ENCODE data around the gene CYP27A1. TPM values are rescaled to one million over a fixed set of nuclear protein-coding genes. Genes with fewer than 3 reads are reported as not detected.

CYP27A1 gene
- total RNA-seq, 1 donor from 2014 or later = 53.1 TPM

GRCh38 chr2:218798767-218799504 is 17.0 kb downstream of the CYP27A1 start:
- Histone ChIP-seq H3K4me1 (no peaks in the 10 kb centered on the region), H3K27me3 (no peaks in the 10 kb centered on the region), H3K4me3 (no peak overlapping the region), H3K9me3 (no peaks in the 10 kb centered on the region), H3K27ac (no peak overlapping the region), H3K36me3 (no peaks in the 10 kb centered on the region)
- no peak for TF ChIP-seq CTCF (IDR thresholded peaks at IDR 0.05)
- intact Hi-C loops (cut with DNase I) = no loop called here
- DNase-seq (ENCODE audit: low spot score in 2 of 2) = peak in 1 of 2 donors; percentile 31

DNA sequence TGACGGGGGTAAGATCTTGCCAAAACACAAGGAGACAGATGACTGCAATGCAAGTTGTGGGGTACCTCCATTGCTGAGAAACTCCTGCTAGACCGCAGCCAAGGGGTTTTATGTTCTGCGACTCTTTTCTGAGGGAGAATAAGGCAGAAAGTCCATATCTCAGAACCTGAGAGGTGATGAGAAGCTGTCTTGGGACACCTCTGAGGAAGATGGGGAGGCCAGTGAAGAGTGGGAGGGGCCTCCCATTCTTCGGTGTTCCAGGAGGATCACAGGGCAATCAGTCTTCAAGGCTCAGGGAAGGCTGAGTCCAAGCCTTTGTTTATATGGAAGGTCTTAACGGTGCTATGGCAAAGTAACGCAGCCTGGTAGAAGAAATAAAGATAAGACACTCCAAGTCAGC is 18.0 kb downstream of the CYP27A1 start:
- TF ChIP-seq CTCF (IDR thresholded peaks at IDR 0.05) = no peak
- Histone ChIP-seq H3K9me3 (no peaks in the 10 kb centered on the region), H3K4me3 (no peak overlapping the region), H3K4me1 (no peaks in the 10 kb centered on the region), H3K36me3 (no peaks in the 10 kb centered on the region), H3K27ac (no peak overlapping the region), H3K27me3 (no peaks in the 10 kb centered on the region)
- intact Hi-C loops (cut with DNase I) = no loop called here
- no peak for DNase-seq (ENCODE audit: low spot score in 2 of 2)

GRCh38 chr2:218802386-218802994 is 20.5 kb downstream of the CYP27A1 start:
- DNase-seq (ENCODE audit: low spot score in 2 of 2) = no peak
- Histone ChIP-seq H3K4me3 (no peak overlapping the region), H3K9me3 (no peaks in the 10 kb centered on the region), H3K27me3 (no peaks in the 10 kb centered on the region), H3K36me3 (no peaks in the 10 kb centered on the region), H3K27ac (peak overlapping the region; percentile 17 to 37), H3K4me1 (peaks cover 4 to 17% of the 10 kb centered on the region in 2 donors)
- intact Hi-C loops (cut with DNase I) = no loop called here
- no peak for TF ChIP-seq CTCF (IDR thresholded peaks at IDR 0.05)

- DNase-seq (ENCODE audit: low spot score in 2 of 2) = no peak
- H3K4me1 ChIP-seq = peaks cover 4 to 23% of the 10 kb centered on the region in 2 donors
- H3K27me3 ChIP-seq = no peaks in the 10 kb centered on the region
- no peaks in the 10 kb centered on the region for H3K36me3 ChIP-seq
- no peaks in the 10 kb centered on the region for H3K9me3 ChIP-seq
- TF ChIP-seq CTCF (IDR thresholded peaks at IDR 0.05) = no peak
- no peak overlapping the region for H3K4me3 ChIP-seq
- H3K27ac ChIP-seq = peak overlapping the region; percentile 68 to 88
- intact Hi-C loops (cut with DNase I) = loop anchor here (1.0 to 5.0 kb wide), 2 partner anchors 23 to 42 kb away; partner anchors contain the start of gene CYP27A1
Measured at GRCh38 chr2:218804817-218805216, 22.9 kb downstream of the CYP27A1 start.

- no peak for DNase-seq (ENCODE audit: low spot score in 2 of 2)
- Histone ChIP-seq H3K27me3 (no peaks in the 10 kb centered on the region), H3K4me1 (peaks cover 4 to 23% of the 10 kb centered on the region in 2 donors), H3K4me3 (peak overlapping the region; percentile 22 to 31), H3K27ac (peak overlapping the region; percentile 68 to 88), H3K36me3 (no peaks in the 10 kb centered on the region), H3K9me3 (no peaks in the 10 kb centered on the region)
- intact Hi-C loops (cut with DNase I) = loop anchor here (1.0 to 5.0 kb wide), 4 partner anchors 23 to 95 kb away; partner anchors contain the start of genes CYP27A1 and TTLL4
- TF ChIP-seq CTCF (IDR thresholded peaks at IDR 0.05) = no peak
Measured at GRCh38 chr2:218805627-218806026, 23.7 kb downstream of the CYP27A1 start.
